Upper lobe of left lung (tissue), 6 donors: ENCODE data around the gene PLCL2. TPM values are rescaled to one million over a fixed set of nuclear protein-coding genes. Genes with fewer than 3 reads are reported as not detected.
"Not testable (repeated sequence)": the region's sequence is repeated elsewhere in the genome, so short reads cannot be mapped to it uniquely, and the experiment has no call there.

ENCODE experiments used
- ATAC-seq, 2 donors: fragments of 200-7000 bp; cut with Tn5 transposase; one replicate each; pipeline ENCODE4 v1.9.1; 2022; ENCODE audit warnings: mild to moderate bottlenecking in 2 of 2, moderate library complexity in 2 of 2; ENCODE audit not compliant: low FRiP score in 2 of 2
- DNase-seq, 2 donors: peaks; one replicate each; pipeline ENCODE4 v3.0.0-alpha.2; 2019 to 2020
- H3K27ac ChIP-seq, 4 donors: fragments of 200-600 bp; sonication (generic); one replicate each; pipeline ENCODE4 v1.5.1; 2016 to 2019
- H3K27me3 ChIP-seq, 4 donors: fragments of 200-600 bp; sonication (generic); one replicate each; pipeline ENCODE4 v1.5.1; 2017 to 2019
- H3K36me3 ChIP-seq, 4 donors: fragments of 200-600 bp; sonication (generic); one replicate each; pipeline ENCODE4 v1.5.1; 2016 to 2019
- H3K4me1 ChIP-seq, 4 donors: fragments of 200-600 bp; sonication (generic); one replicate each; pipeline ENCODE4 v1.5.1; 2018 to 2019
- H3K4me3 ChIP-seq, 4 donors: fragments of 200-600 bp; sonication (generic); one replicate each; pipeline ENCODE4 v1.5.1; 2017 to 2019; ENCODE audit warnings: mild to moderate bottlenecking in 2 of 4, moderate library complexity in 1 of 4
- H3K9me3 ChIP-seq, 4 donors: fragments of 200-600 bp; sonication (generic); one replicate each; pipeline ENCODE4 v1.5.1; 2018 to 2019
- CTCF ChIP-seq, 6 experiments: fragments of 450-650 bp in 4 of 6; fragments of 200-600 bp in 2 of 6; sonication (generic) in 2 of 6; IDR thresholded peaks; one replicate each; pipeline ENCODE4 v1.5.1; 2016 to 2019; ENCODE audit warnings: antibody characterized with exemption in 6 of 6
- EP300 ChIP-seq, 4 donors: sonication (generic); formaldehyde crosslinking; IDR thresholded peaks; one replicate each; pipeline ENCODE4 v1.5.1; 2017; ENCODE audit warnings: antibody characterized with exemption in 4 of 4, control low read depth in 2 of 4
- POLR2A ChIP-seq, 4 donors: fragments of 450-650 bp; IDR thresholded peaks; one replicate each; pipeline ENCODE4 v1.5.1; 2016 to 2017; ENCODE audit warnings: antibody characterized with exemption in 4 of 4, mild to moderate bottlenecking in 2 of 4
- POLR2AphosphoS5 ChIP-seq, 2 donors: sonication (generic); formaldehyde crosslinking; IDR thresholded peaks; one replicate each; pipeline ENCODE4 v1.5.1; 2017; ENCODE audit warnings: antibody characterized with exemption in 2 of 2
- WGBS, 2 donors: methylation state at CpG; one replicate each; pipeline ENCODE4 v1.1.5; 2017 to 2018; 5-methylcytosine and 5-hydroxymethylcytosine counted together
- total RNA-seq, 6 donors: library from RNA; depleted of rRNA in 4 of 6; stranded (reverse); fragments of >200 nt in 4 of 6; gene quantifications; one replicate each; pipeline versions ENCODE4 v1.1.0 to v1.2.1, GENCODE V29; 2016 to 2021
- donor health status: DM: no; HTN: no; CAD: no; lungs with moderate emphysema.
- donor health status: DM: no; HTN: yes; CAD: no; lungs with severe emphysema.

PLCL2 gene
- total RNA-seq, 6 donors from 2014 or later, result 6.5 to 15.8 (median 10.7) TPM

- 60 to 96% methylated on average over 3 of the region's 3 CpGs for WGBS, 2 donors
- DNase-seq (no peak), ATAC-seq (no peak)
- TF ChIP-seq POLR2A (IDR thresholded peaks at IDR 0.05) (no peak), POLR2AphosphoS5 (IDR thresholded peaks at IDR 0.05) (no peak), EP300 (IDR thresholded peaks at IDR 0.05) (no peak), CTCF (IDR thresholded peaks at IDR 0.05) (no peak)
- no peaks in the 10 kb centered on the region for H3K9me3 ChIP-seq
- no peak overlapping the region for H3K4me3 ChIP-seq
- H3K4me1 ChIP-seq, result no peaks in the 10 kb centered on the region
- no peaks in the 10 kb centered on the region for H3K36me3 ChIP-seq
- no peaks in the 10 kb centered on the region for H3K27me3 ChIP-seq
- no peak overlapping the region for H3K27ac ChIP-seq
These were observed 94.1 kb downstream of the PLCL2 start for GRCh38 chr3:16978921-16979271.

DNA sequence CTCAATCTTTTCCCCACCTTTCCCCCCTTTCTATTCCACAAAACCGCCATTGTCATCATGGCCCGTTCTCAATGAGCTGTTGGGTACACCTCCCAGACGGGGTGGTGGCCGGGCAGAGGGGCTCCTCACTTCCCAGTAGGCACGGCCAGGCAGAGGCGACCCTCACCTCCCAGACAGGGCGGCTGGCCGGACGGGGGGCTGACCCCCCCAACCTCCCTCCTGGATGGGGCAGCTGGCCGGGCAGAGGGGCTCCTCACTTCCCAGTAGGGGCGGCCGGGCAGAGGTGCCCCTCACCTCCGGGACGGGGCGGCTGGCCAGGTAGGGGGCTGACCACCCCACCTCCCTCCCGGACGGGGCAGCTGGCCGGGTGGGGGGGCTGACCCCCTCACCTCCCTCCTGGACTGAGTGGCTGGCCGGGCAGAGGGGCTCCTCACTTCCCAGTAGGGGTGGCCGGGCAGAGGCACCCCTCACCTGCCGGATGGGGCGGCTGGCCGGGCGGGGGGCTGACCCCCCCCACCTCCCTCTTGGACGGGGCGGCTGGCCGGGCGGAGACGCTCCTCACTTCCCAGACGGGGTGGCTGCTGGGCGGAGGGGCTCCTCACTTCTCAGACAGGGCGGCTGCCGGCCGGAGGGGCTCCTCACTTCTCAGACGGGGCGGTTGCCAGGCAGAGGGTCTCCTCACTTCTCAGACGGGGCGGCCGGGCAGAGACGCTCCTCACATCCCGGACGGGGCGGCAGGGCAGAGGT, 95.2 kb downstream of the PLCL2 start:
- not testable (repeated sequence) for H3K9me3 ChIP-seq, H3K27ac ChIP-seq, H3K36me3 ChIP-seq, H3K4me1 ChIP-seq, ATAC-seq, H3K27me3 ChIP-seq, H3K4me3 ChIP-seq
- peak in 1 of 2 donors; percentile 71 for DNase-seq
- whole genome bisulfite sequencing, 2 donors, result 95% methylated on average over 6 of the region's 43 CpGs; no CpG with 5 or more reads in 1 of the 2 donors

DNA sequence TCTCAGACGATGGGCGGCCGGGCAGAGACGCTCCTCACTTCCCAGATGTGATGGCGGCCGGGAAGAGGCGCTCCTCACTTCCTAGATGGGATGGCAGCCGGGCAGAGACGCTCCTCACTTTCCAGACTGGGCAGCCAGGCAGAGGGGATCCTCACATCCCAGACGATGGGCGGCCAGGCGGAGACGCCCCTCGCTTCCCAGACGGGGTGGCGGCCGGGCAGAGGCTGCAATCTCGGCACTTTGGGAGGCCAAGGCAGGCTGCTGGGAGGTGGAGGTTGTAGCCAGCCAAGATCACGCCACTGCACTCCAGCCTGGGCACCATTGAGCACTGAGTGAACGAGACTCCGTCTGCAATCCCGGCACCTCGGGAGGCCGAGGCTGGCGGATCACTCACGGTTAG, 95.8 kb downstream of the PLCL2 start:
- ATAC-seq, H3K27ac ChIP-seq, H3K36me3 ChIP-seq, H3K4me1 ChIP-seq, H3K27me3 ChIP-seq, H3K4me3 ChIP-seq, H3K9me3 ChIP-seq: not testable (repeated sequence)
- 96 to 97% methylated on average over 5 to 11 of the region's 26 CpGs for WGBS, 2 donors
- DNase-seq, result peak in 1 of 2 donors; percentile 57

- H3K27ac ChIP-seq, result no peak overlapping the region
- ATAC-seq (peak in 1 of 2 donors; percentile 56), DNase-seq (no peak)
- no peaks in the 10 kb centered on the region for H3K9me3 ChIP-seq
- no peaks in the 10 kb centered on the region for H3K36me3 ChIP-seq
- TF ChIP-seq CTCF (IDR thresholded peaks at IDR 0.05) (no peak), POLR2A (IDR thresholded peaks at IDR 0.05) (no peak), POLR2AphosphoS5 (IDR thresholded peaks at IDR 0.05) (no peak), EP300 (IDR thresholded peaks at IDR 0.05) (no peak)
- H3K27me3 ChIP-seq, result no peaks in the 10 kb centered on the region
- 42 to 68% methylated on average over 6 of the region's 6 CpGs for whole genome bisulfite sequencing, 2 donors
- no peaks in the 10 kb centered on the region for H3K4me1 ChIP-seq
- H3K4me3 ChIP-seq, result no peak overlapping the region
These were observed 97.7 kb downstream of the PLCL2 start for GRCh38 chr3:16982460-16982859.

DNA sequence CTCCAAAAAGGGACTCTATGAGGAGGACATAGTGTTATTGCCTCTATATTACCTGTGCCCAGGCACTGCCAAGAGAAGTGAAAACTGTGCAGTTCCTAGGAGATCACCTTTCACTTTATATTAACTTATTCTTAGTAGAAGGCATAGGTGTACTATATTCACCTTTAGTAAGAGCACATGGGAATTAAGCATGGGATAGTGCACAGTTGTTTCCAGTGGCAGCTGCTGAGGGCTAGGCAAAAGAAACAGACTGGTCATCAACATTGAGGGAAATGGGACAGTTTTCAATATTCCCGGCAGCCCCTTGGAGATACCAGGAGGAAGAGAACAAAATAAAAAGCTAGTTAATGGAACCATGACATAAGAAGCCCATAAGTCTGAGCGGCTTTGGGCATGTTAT, 100.9 kb downstream of the PLCL2 start:
- WGBS, 2 donors, result 98% methylated on average over 2 of the region's 2 CpGs
- no peak overlapping the region for H3K27ac ChIP-seq
- ATAC-seq (no peak), DNase-seq (no peak)
- H3K4me1 ChIP-seq, result no peaks in the 10 kb centered on the region
- H3K36me3 ChIP-seq, result no peaks in the 10 kb centered on the region
- H3K27me3 ChIP-seq, result no peaks in the 10 kb centered on the region
- TF ChIP-seq EP300 (IDR thresholded peaks at IDR 0.05), result no peak
- no peak for TF ChIP-seq POLR2A (IDR thresholded peaks at IDR 0.05)
- H3K4me3 ChIP-seq, result no peak overlapping the region
- no peaks in the 10 kb centered on the region for H3K9me3 ChIP-seq

GRCh38 chr3:16987141-16987540, 102.4 kb downstream of the PLCL2 start:
- H3K27ac ChIP-seq, result no peak overlapping the region
- WGBS, 2 donors, result 86 to 93% methylated on average over 4 of the region's 4 CpGs
- H3K27me3 ChIP-seq, result no peaks in the 10 kb centered on the region
- no peaks in the 10 kb centered on the region for H3K36me3 ChIP-seq
- no peaks in the 10 kb centered on the region for H3K9me3 ChIP-seq
- TF ChIP-seq CTCF (IDR thresholded peaks at IDR 0.05) (no peak), POLR2A (IDR thresholded peaks at IDR 0.05) (no peak), POLR2AphosphoS5 (IDR thresholded peaks at IDR 0.05) (no peak)
- H3K4me3 ChIP-seq, result no peak overlapping the region
- H3K4me1 ChIP-seq, result no peaks in the 10 kb centered on the region
- no peak for DNase-seq
- no peak for ATAC-seq
